GM19328 (cell line): Measurements from ENCODE around the gene LRRC3.

Experiments used
- ATAC-seq: cut with Tn5 transposase; IDR thresholded peaks from one replicate; pipeline ENCODE4 v1.9.1; 2021; ENCODE audit warnings: mild to moderate bottlenecking, moderate library complexity; ENCODE audit not compliant: unreplicated experiment

The LRRC3 gene

GRCh38 chr21:44423941-44424607 lies 31.2 kb upstream of the LRRC3 start:
- no peak for ATAC-seq

- no peak for ATAC-seq
These were observed 30.6 kb upstream of the LRRC3 start for GRCh38 chr21:44424608-44425306.

DNA sequence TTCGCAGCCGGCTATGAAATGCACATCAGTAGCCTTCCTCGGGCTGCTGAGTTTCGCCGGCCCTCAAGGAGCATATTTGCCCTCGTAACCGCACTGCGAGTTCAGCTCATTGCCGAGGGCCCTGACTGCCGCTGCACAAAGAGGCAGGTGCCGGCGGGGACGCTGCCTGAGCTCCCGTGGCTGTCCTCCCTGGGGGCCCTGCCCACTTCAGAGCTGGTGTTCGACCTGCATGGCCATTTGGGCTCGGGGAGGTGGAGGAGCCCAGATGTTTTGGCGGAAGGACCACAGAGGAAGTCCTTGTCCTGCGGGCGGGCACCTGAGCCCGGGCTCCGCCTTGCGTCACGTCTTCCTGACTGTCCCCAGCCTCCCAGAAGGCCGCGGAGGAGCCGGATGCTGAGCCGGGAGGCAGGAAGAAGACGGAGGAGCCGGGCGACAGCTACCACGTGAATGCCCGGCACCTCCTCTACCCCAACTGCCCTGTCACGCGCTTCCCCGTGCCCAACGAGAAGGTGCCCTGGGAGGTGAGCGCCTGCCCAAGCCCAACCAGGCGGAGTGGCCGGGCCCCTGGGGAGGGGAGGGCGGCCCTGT lies 29.9 kb upstream of the LRRC3 start:
- no peak for ATAC-seq

DNA sequence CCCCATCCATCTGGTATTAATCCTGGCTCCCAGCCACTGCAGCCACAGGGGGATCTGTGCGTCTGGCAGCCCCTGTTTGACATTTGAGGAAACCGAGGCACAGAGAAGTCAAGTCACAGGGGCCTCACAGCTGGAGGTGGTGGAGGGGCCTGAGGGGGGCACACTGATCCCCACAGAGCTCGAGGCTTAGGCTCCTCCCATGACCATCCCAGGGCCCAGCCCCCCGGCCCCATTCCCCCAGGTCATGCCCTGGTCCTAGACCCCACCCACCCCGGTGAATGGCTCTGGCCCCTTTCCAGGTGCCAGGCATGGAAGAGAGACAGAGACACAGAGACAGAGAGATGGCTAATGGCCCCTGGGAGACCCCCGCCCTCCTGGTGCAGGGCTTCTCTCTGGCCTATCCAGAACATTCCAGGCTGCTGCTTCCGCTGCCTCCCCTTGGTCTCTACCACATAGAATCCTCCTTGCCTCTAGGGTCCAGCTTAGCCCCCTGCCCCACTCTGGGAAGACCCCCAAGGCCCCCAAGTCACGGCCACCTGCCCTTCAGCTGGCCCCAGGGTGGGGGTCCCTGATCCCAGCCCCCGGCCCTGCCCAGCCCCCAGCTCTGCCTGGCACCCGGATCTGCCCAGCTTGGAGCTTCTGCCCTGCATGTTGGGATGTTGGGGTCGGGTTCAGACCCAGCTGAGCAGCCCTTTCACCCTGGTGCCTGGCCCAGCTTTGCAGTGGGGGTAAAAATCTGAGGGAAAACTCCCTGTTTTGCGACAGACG lies 29.2 kb upstream of the LRRC3 start:
- ATAC-seq, result no peak

- no peak for ATAC-seq
These were observed 28.6 kb upstream of the LRRC3 start for GRCh38 chr21:44426663-44427191.

DNA sequence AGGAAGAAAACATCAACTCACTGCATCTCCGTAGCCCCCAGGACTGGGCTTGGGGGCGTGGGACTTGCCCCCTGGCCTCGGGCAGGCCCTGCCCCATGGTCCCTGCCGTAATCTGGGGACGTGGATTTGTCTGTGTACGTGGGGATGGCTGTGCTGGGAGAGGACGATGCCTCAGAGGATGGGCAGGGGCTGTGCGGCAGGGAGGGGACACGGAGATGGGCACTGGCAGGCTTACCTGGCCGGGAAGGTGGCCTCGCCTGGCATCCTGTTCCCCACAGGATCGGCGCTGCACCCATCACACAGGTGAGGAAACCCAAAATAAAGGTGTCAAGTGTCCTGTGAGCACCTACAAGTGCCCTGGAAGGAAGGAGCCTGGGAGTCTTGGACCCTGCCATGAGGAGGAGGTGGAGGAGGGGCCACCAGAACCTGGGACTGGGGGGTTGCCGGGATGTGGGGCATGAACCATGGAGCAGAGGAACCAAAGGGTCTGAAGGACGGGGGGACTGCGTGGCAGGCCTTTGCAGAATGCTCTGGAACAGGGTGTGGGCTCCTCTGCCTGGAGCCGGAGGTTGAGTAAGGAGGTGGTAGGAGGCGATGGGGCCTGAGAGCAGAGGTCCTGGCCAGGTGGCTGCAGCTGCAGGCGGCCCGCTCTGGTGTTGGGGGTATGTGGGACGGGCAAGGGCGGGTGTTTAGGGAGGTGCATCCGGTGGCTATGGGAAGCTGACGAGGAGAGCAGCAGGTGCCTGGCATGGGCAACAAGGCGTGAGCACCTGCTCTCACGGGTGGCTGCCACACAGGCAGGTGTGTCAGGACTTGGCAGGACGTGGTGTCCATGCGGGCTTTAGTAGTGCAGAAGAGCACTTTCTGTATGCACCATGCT lies 27.8 kb upstream of the LRRC3 start:
- no peak for ATAC-seq

- no peak for ATAC-seq
These were observed 26.9 kb upstream of the LRRC3 start for GRCh38 chr21:44428281-44428960.

GRCh38 chr21:44429894-44430293 lies 25.4 kb upstream of the LRRC3 start:
- ATAC-seq, result no peak

DNA sequence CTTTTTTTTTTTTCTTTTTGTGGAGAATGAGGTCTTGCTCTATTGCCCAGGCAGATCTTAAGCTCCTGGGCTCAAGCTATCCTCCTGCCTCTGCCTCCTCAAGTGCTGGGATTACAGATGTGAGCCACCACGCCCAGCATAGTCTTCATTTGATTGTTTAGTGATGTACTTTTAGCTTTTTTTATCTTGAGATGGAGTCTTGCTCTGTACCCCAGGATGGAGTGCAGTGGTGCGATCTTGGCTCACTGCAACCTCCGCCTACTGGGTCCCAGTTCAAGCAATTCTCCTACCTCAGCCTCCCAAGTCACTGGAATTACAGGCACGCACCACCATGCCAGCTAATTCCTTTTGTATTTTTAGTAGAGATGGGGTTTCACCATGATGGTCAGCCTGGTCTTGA lies 24.0 kb upstream of the LRRC3 start:
- ATAC-seq, result no peak

GRCh38 chr21:44432841-44433790 lies 22.2 kb upstream of the LRRC3 start:
- ATAC-seq, result no peak

DNA sequence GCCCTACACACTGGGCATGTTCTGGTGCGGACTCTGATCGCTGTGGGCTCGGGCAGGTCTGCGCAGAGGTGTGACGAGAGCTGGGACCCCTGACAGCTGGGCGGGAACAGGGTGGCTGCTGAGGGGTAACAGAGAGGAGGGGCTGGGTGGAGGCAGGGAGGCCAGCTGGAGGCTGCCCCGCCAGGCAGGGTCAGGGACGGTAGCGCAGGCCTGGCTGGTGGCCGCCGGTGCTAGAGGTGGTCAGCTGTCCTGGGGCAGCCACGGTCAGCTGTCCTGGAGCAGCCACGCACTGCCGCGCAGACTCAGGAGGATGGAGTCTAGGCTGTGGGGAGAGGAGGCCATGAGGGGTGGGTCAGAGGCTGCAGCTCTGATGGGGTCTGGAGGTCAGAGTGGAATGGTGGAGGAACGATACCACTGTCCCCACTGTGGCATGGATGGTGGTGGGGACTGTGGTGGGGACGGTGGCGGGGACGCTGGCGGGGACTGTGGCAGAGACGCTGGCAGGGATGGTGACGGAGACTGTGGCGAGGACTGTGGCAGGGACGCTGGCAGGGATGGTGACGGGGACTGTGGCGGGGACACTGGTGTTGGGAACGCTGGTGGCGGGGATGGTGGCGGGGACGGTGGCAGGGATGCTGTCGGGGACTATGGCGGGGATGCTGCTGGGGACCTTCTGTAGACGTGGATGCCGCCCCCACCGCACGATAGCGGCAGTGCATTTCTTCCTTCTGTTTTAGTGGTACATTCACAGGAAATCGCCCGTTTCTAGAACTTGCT lies 21.3 kb upstream of the LRRC3 start:
- ATAC-seq, result no peak

- no peak for ATAC-seq
These were observed 20.8 kb upstream of the LRRC3 start for GRCh38 chr21:44434568-44434925.

GRCh38 chr21:44434936-44435635 lies 20.2 kb upstream of the LRRC3 start:
- ATAC-seq, result no peak

GRCh38 chr21:44436111-44436611 lies 19.1 kb upstream of the LRRC3 start:
- no peak for ATAC-seq

DNA sequence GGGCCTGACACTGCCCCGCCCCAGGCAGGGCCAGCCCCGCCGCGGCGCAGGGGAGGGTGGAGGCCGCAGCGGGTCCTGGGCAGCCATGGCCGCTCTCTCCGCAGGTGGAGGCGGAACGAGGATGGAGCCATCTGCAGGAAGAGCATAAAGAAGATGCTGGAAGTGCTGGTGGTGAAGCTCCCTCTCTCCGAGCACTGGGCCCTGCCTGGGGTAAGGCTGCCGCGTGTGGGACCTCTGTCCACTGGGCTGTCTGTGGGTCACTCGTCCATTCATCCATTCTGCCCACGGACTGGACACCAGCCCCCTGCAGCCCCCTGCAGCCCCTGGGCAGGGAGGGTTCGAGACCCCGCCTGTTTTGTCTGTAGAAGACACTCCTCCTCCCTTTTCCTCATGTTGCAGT lies 18.4 kb upstream of the LRRC3 start:
- ATAC-seq, result no peak

DNA sequence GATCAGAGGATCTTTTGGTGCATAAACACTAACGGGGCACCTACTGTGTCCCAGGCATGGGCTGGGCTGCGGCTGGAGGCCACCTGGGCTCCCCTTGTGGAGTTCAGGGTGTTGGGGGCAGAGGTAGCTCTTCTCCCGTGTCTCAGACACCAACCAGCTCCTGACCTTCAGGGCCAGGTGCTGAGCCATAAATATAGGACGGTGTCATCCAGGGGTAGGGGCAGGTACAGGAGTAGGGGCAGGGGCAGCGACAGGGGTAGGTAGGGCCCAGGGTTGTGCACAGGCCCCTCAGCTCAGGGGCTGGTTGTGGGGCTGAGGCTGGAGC lies 18.0 kb upstream of the LRRC3 start:
- ATAC-seq, result no peak

GRCh38 chr21:44437696-44438431 lies 17.4 kb upstream of the LRRC3 start:
- no peak for ATAC-seq
